Measurements from ENCODE around the gene FAM163B. TPM values are rescaled to one million over a fixed set of nuclear protein-coding genes. Genes with fewer than 3 reads are reported as not detected.

FAM163B gene
- total RNA-seq, 1 donor: not detected

DNA sequence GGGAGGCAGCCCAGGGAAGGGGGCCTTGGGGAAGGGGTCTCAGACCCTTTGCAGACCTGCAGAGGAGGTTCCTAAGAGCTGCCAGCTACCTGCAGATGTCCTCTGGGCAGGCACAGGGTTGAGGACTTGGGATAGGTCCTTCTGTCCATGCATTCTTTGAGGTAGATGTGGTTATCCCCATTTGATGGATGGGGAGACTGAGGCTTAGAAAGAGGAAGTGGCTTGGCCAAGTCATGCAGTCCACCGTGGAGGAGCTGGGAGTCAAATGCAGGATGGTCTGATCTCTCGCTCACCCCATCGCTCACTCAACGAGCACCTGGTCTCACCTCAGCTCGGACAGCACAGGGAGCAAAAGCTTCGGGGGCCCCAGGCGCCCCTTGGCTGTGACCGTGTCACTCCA lies 54.5 kb downstream of the FAM163B start:
- Histone ChIP-seq H3K27ac (ENCODE audit: low read depth, low read length) (no peak overlapping the region), H3K79me2 (ENCODE audit: insufficient read depth, low read length) (no peaks in the 10 kb centered on the region), H3K9me3 (ENCODE audit: low read depth, low read length) (no peaks in the 10 kb centered on the region), H2AFZ (ENCODE audit: low read length) (no peak overlapping the region), H3K4me2 (ENCODE audit: insufficient read depth, low read length) (no peak overlapping the region), H3K27me3 (ENCODE audit: insufficient read depth, low read length) (no peaks in the 10 kb centered on the region), H3K4me1 (ENCODE audit: insufficient read depth, low read length) (peaks cover 7% of the 10 kb centered on the region), H3K36me3 (ENCODE audit: insufficient read depth, low read length) (no peaks in the 10 kb centered on the region), H4K20me1 (ENCODE audit: insufficient read depth, low read length) (no peaks in the 10 kb centered on the region), H3K4me3 (ENCODE audit: insufficient read depth, low read length) (no peak overlapping the region)
- TF ChIP-seq CTCF (IDR thresholded peaks at IDR 0.05; ENCODE audit: extremely low read depth, low read depth, low read length): no peak
- DNase-seq (ENCODE audit: insufficient read length, low spot score, missing footprints): no peak

DNA sequence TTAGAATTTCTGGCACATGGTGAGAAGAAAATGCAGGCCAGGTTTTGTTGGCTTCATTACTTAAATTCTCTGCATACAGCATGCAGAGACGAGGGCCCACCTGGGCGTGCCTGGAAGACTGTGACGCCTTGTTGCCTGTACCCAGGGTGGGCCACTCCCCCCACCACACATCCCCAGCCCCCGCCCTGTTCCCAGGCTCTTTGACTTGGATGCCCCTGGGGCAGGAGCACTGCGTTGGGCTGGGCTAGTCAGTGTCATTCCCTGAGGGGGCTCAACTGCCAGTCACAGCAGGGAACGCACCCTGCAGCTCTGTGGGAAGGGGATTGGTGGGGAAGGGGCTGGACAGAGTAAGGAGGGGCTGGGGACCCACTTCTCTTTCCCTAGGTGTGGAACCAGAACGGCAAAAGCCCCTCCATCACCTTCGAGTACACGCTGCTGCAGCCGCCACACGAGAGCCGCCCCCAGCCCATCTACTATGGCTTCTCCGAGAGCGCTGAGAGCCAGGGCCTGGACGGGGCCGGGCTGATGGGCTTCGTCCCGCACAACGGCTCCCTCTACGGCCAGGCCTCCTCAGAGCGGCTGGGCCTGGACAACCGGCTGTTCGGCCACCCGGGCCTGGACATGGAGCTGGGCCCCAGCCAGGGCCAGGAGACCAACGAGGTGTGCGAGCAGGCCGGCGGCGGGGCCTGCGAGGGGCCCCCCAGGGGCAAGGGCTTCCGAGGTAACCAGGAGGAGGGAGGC lies 55.0 kb downstream of the FAM163B start:
- no peak for DNase-seq (ENCODE audit: insufficient read length, low spot score, missing footprints)
- H3K4me1 ChIP-seq (ENCODE audit: insufficient read depth, low read length): peaks cover 7% of the 10 kb centered on the region
- H2AFZ ChIP-seq (ENCODE audit: low read length): no peak overlapping the region
- no peaks in the 10 kb centered on the region for H3K9me3 ChIP-seq (ENCODE audit: low read depth, low read length)
- H3K27ac ChIP-seq (ENCODE audit: low read depth, low read length): no peak overlapping the region
- no peaks in the 10 kb centered on the region for H3K36me3 ChIP-seq (ENCODE audit: insufficient read depth, low read length)
- H4K20me1 ChIP-seq (ENCODE audit: insufficient read depth, low read length): no peaks in the 10 kb centered on the region
- no peak overlapping the region for H3K4me2 ChIP-seq (ENCODE audit: insufficient read depth, low read length)
- TF ChIP-seq CTCF (IDR thresholded peaks at IDR 0.05; ENCODE audit: extremely low read depth, low read depth, low read length): no peak
- H3K27me3 ChIP-seq (ENCODE audit: insufficient read depth, low read length): no peaks in the 10 kb centered on the region
- H3K4me3 ChIP-seq (ENCODE audit: insufficient read depth, low read length): no peak overlapping the region
- H3K79me2 ChIP-seq (ENCODE audit: insufficient read depth, low read length): no peaks in the 10 kb centered on the region

GRCh38 chr9:133553123-133553522 lies 56.1 kb downstream of the FAM163B start:
- no peak for DNase-seq (ENCODE audit: insufficient read length, low spot score, missing footprints)
- H3K27ac ChIP-seq (ENCODE audit: low read depth, low read length): no peak overlapping the region
- peaks cover under 1% of the 10 kb centered on the region for H3K4me1 ChIP-seq (ENCODE audit: insufficient read depth, low read length)
- no peaks in the 10 kb centered on the region for H3K36me3 ChIP-seq (ENCODE audit: insufficient read depth, low read length)
- H3K79me2 ChIP-seq (ENCODE audit: insufficient read depth, low read length): no peaks in the 10 kb centered on the region
- H2AFZ ChIP-seq (ENCODE audit: low read length): no peak overlapping the region
- no peak for TF ChIP-seq CTCF (IDR thresholded peaks at IDR 0.05; ENCODE audit: extremely low read depth, low read depth, low read length)
- no peak overlapping the region for H3K4me3 ChIP-seq (ENCODE audit: insufficient read depth, low read length)
- no peaks in the 10 kb centered on the region for H4K20me1 ChIP-seq (ENCODE audit: insufficient read depth, low read length)
- H3K27me3 ChIP-seq (ENCODE audit: insufficient read depth, low read length): no peaks in the 10 kb centered on the region
- H3K9me3 ChIP-seq (ENCODE audit: low read depth, low read length): no peaks in the 10 kb centered on the region
- H3K4me2 ChIP-seq (ENCODE audit: insufficient read depth, low read length): no peak overlapping the region

GRCh38 chr9:133552236-133552635 lies 57.0 kb downstream of the FAM163B start:
- Histone ChIP-seq H4K20me1 (ENCODE audit: insufficient read depth, low read length) (no peaks in the 10 kb centered on the region), H3K27me3 (ENCODE audit: insufficient read depth, low read length) (no peaks in the 10 kb centered on the region), H2AFZ (ENCODE audit: low read length) (no peak overlapping the region), H3K4me2 (ENCODE audit: insufficient read depth, low read length) (no peak overlapping the region), H3K79me2 (ENCODE audit: insufficient read depth, low read length) (no peaks in the 10 kb centered on the region), H3K9me3 (ENCODE audit: low read depth, low read length) (no peaks in the 10 kb centered on the region), H3K27ac (ENCODE audit: low read depth, low read length) (no peak overlapping the region), H3K4me3 (ENCODE audit: insufficient read depth, low read length) (no peak overlapping the region), H3K4me1 (ENCODE audit: insufficient read depth, low read length) (no peaks in the 10 kb centered on the region), H3K36me3 (ENCODE audit: insufficient read depth, low read length) (no peaks in the 10 kb centered on the region)
- no peak for DNase-seq (ENCODE audit: insufficient read length, low spot score, missing footprints)
- no peak for TF ChIP-seq CTCF (IDR thresholded peaks at IDR 0.05; ENCODE audit: extremely low read depth, low read depth, low read length)
